ENCODE results near the gene TRIM72. TPM values are rescaled to one million over a fixed set of nuclear protein-coding genes. Genes with fewer than 3 reads are reported as not detected.

TRIM72 gene
- total and polyA plus RNA-seq, 2 of the 4 experiments (the other 2 are of a cell fraction): not detected

- ChIA-PET CTCF (interaction anchor here (0.7 kb wide), 1 partner anchor 197 kb away, joined by 3 read pairs; no protein-coding TSS in a partner anchor), POLR2A (ENCODE audit: unreplicated experiment) (no interaction called here)
- ATAC-seq (ENCODE audit: low read depth) (no peak), DNase-seq (no peak)
- Histone ChIP-seq H3K4me2 (ENCODE audit: low read depth, low read length) (no peak overlapping the region), H2BK20ac (ENCODE audit: low read depth, low read length) (no peak overlapping the region), H3K79me1 (ENCODE audit: low read depth in 1 of 2, low read length in 2 of 2) (no peaks in the 10 kb centered on the region), H3K56ac (ENCODE audit: extremely low read depth, insufficient read depth, low read length) (no peak overlapping the region), H2BK120ac (ENCODE audit: low read depth, low read length) (no peak overlapping the region), H4K5ac (ENCODE audit: low read depth, low read length) (no peak overlapping the region), H3K4ac (ENCODE audit: low read depth, low read length) (no peak overlapping the region), H3K9me3 (ENCODE audit: control insufficient read depth, insufficient read depth, low read length) (no peaks in the 10 kb centered on the region), H3K4me1 (ENCODE audit: control insufficient read depth, insufficient read depth, low read length) (no peaks in the 10 kb centered on the region), H3K18ac (ENCODE audit: low read depth, low read length) (no peak overlapping the region), H3K4me3 (ENCODE audit: insufficient read depth, low read depth, low read length) (no peak overlapping the region), H3K27ac (ENCODE audit: insufficient read depth, low read length) (no peak overlapping the region), H3K9ac (ENCODE audit: low read depth, low read length) (no peak overlapping the region), H2AK5ac (ENCODE audit: low read depth, low read length) (no peak overlapping the region), H4K8ac (ENCODE audit: low read depth in 2 of 2, low read length in 2 of 2) (no peak overlapping the region), H2BK15ac (ENCODE audit: low read depth, low read length) (no peak overlapping the region), H2BK5ac (ENCODE audit: low read depth, low read length, poor library complexity, severe bottlenecking) (no peak overlapping the region), H3K23ac (ENCODE audit: low read depth, low read length) (no peak overlapping the region), H4K91ac (ENCODE audit: insufficient read depth, low read depth, low read length) (no peak overlapping the region), H3K14ac (replicated peaks; ENCODE audit: low read depth, low read length) (no peak overlapping the region), H3K9me1 (ENCODE audit: insufficient read depth, low read length) (no peaks in the 10 kb centered on the region), H2AFZ (replicated peaks; ENCODE audit: low read length, poor library complexity) (no peak overlapping the region), H2AK9ac (replicated peaks; ENCODE audit: low read depth, low read length, poor library complexity) (no peak overlapping the region), H3K36me3 (ENCODE audit: control insufficient read depth, insufficient read depth, low read length) (no peaks in the 10 kb centered on the region), H3K27me3 (ENCODE audit: control insufficient read depth, insufficient read depth, low read length) (peaks cover 17% of the 10 kb centered on the region), H4K20me1 (ENCODE audit: insufficient read depth, low read length) (no peaks in the 10 kb centered on the region)
- TF ChIP-seq RFX5 (IDR thresholded peaks at IDR 0.05; ENCODE audit: low read depth, low read length) (no peak), MXI1 (IDR thresholded peaks at IDR 0.05; ENCODE audit: borderline replicate concordance, low read depth, low read length) (no peak), RCOR1 (IDR thresholded peaks at IDR 0.05; ENCODE audit: insufficient replicate concordance, low read length) (no peak), ELK1 (IDR thresholded peaks at IDR 0.05; ENCODE audit: borderline replicate concordance, low read depth, low read length) (no peak), CEBPB (IDR thresholded peaks at IDR 0.05; ENCODE audit: low read depth, low read length) (no peak), MAZ (IDR thresholded peaks at IDR 0.05; ENCODE audit: borderline replicate concordance, low read depth, low read length) (no peak), FOS (IDR thresholded peaks at IDR 0.05; ENCODE audit: low read depth, low read length) (no peak), MAFK (IDR thresholded peaks at IDR 0.05; ENCODE audit: low read depth, low read length) (no peak), USF2 (IDR thresholded peaks at IDR 0.05; ENCODE audit: low read depth, low read length) (no peak), POLR2A (IDR thresholded peaks at IDR 0.05; ENCODE audit: low read depth, low read length) (no peak), RAD21 (IDR thresholded peaks at IDR 0.05; ENCODE audit: low read length) (no peak), CTCF (conservative IDR thresholded peaks at IDR 0.05; ENCODE audit: low read depth, low read length) (no peak), BHLHE40 (IDR thresholded peaks at IDR 0.05; ENCODE audit: low read depth, low read length) (no peak), CHD1 (IDR thresholded peaks at IDR 0.05; ENCODE audit: low read depth, low read length) (no peak), SMC3 (IDR thresholded peaks at IDR 0.05; ENCODE audit: low read depth, low read length) (no peak)
- no TSS peak for BruUV-seq (replicated peaks)
- in situ Hi-C loops (cut with MboI; ENCODE audit: low sequenced_read_pairs) (no loop called here), dilution Hi-C loops (cut with HindIII; ENCODE audit: low sequenced_read_pairs, unreplicated experiment) (no loop called here), intact Hi-C loops (cut with micrococcal nuclease) (no loop called here)
- 88% methylated on average over 1 of the region's 3 CpGs; no CpG with 5 or more reads in 1 of the 2 experiments for whole genome bisulfite sequencing, 2 experiments (ENCODE audit: extremely low coverage in 2 of 2, insufficient read length in 1 of 2)
Measured at GRCh38 chr16:31225193-31225592, 11.3 kb downstream of the TRIM72 start.
